ENCODE results near the gene WDR87. TPM values are rescaled to one million over a fixed set of nuclear protein-coding genes. Genes with fewer than 3 reads are reported as not detected.

The WDR87 gene
- total RNA-seq, 2 experiments from 2014 or later, result not detected

DNA sequence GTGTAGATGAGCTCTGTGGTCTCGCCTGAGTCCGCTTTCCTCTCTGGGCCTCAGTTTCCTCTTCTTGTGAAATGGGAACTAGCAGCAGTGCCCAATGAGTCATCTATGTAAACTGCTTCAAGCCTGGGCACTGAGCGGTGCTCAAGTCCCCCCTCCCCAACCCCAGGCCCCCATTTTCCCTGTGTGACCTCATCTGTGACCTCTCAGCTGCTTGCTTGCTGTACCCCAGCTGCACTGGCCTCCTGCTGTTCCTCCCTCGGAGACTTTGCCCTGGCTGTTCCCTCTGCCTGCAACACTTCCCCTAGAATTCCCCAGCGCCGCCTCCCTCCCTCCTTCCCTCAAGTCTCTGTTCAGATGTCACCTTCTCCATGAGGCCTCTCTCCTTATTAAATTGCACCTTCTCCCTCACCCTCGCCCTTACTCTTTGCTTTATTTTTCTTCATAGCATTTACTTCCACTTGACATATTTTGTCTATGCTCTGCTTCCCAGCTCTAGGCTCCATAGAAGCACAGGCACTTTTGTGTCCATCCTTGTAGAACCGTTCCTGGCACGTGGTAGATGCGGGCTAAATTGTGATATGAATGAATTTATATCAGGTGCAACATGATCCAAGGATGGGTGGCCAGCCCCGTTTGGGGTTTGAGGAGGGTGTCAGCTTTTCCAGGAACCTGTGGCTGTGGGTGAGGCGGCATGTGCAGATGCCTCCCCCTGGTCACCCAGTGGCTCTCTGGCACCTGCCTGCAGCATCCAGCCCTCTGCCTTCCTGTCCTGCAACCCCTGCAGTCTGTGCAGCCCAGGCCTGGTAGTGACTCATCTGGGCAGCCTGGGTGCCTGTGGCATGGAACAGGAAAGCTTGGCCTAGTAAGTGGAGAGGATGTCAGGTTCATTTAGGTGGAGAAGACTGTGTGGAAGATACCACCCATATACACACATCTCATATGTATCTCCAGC, 26.9 kb upstream of the WDR87 start:
- TF ChIP-seq CTCF (IDR thresholded peaks at IDR 0.05), result no peak
- H3K4me3 Mint-ChIP-seq, result no peak overlapping the region
- ChIA-PET POLR2A (interaction anchor here (0.7 to 1.7 kb wide), 3 partner anchors 26 to 236 kb away, joined by 3 to 4 read pairs (median 4); partner anchors contain the start of genes SIPA1L3 and WDR87), CTCF (interaction anchor here (1.5 kb wide), 1 partner anchor 12 kb away, joined by 3 read pairs; no protein-coding TSS in a partner anchor)
- no peak for DNase-seq
- H3K36me3 Mint-ChIP-seq (ENCODE audit: low read depth), result peaks cover 32% of the 10 kb centered on the region
- H3K27ac Mint-ChIP-seq, result no peak overlapping the region
- peaks cover 16% of the 10 kb centered on the region for H3K4me1 Mint-ChIP-seq (ENCODE audit: low read depth)
- peaks cover 20% of the 10 kb centered on the region for H3K9me3 Mint-ChIP-seq
- H3K27me3 Mint-ChIP-seq, result no peaks in the 10 kb centered on the region
- intact Hi-C loops (cut with micrococcal nuclease), result no loop called here
- ATAC-seq, result no peak

- no peak for TF ChIP-seq CTCF (IDR thresholded peaks at IDR 0.05)
- peaks cover 12% of the 10 kb centered on the region for H3K4me1 Mint-ChIP-seq (ENCODE audit: low read depth)
- no peak for DNase-seq
These were observed 25.7 kb upstream of the WDR87 start for GRCh38 chr19:37931881-37932655.

DNA sequence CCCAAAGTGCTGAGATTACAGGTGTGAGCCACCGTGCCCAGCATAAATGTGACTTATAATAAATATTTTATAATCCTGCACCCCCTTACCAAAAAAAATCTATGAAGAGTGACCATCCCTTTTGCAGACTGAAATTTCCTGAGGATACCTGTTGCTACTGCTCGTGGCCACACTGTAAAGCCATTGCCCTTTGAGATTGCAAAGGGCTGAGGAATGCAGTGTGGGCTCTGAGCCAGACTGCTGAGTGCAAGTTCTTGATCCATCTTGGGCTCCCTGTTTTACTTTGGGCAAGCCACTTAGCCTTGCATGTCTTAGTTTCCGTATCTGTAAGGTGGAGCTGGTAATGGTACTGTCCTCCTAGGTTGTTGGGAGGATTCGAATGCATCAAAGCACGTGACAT, 24.0 kb upstream of the WDR87 start:
- Mint-ChIP-seq H3K27ac (no peak overlapping the region), H3K27me3 (no peaks in the 10 kb centered on the region), H3K4me1 (ENCODE audit: low read depth) (peaks cover 12% of the 10 kb centered on the region), H3K9me3 (peaks cover 8% of the 10 kb centered on the region), H3K36me3 (ENCODE audit: low read depth) (peaks cover 21% of the 10 kb centered on the region), H3K4me3 (no peak overlapping the region)
- ChIA-PET CTCF (interaction anchor here (1.0 to 1.3 kb wide), 2 partner anchors 31 to 32 kb away, joined by 3 read pairs; no protein-coding TSS in a partner anchor), POLR2A (no interaction called here)
- DNase-seq, result no peak
- intact Hi-C loops (cut with micrococcal nuclease), result no loop called here
- TF ChIP-seq CTCF (IDR thresholded peaks at IDR 0.05), result no peak
- no peak for ATAC-seq

More at GRCh38 chr19:37931881-37932655, 25.7 kb upstream of the WDR87 start:
- Mint-ChIP-seq H3K27me3 (no peaks in the 10 kb centered on the region), H3K36me3 (ENCODE audit: low read depth) (peaks cover 29% of the 10 kb centered on the region), H3K27ac (no peak overlapping the region), H3K4me3 (no peak overlapping the region), H3K9me3 (peaks cover 20% of the 10 kb centered on the region)
- intact Hi-C loops (cut with micrococcal nuclease), result no loop called here
- ChIA-PET POLR2A (interaction anchor here (0.8 to 1.7 kb wide), 3 partner anchors 8 to 71 kb away, joined by 3 to 4 read pairs (median 3); no protein-coding TSS in a partner anchor), CTCF (interaction anchor here (1.8 kb wide), 1 partner anchor 25 kb away, joined by 4 read pairs; the partner anchor contains the start of gene SIPA1L3)
- ATAC-seq, result peak; percentile 24

GRCh38 chr19:37929355-37929923, 23.0 kb upstream of the WDR87 start:
- Mint-ChIP-seq H3K27me3 (no peaks in the 10 kb centered on the region), H3K4me3 (no peak overlapping the region), H3K36me3 (ENCODE audit: low read depth) (peaks cover 16% of the 10 kb centered on the region), H3K4me1 (ENCODE audit: low read depth) (peaks cover 12% of the 10 kb centered on the region), H3K9me3 (no peaks in the 10 kb centered on the region), H3K27ac (no peak overlapping the region)
- intact Hi-C loops (cut with micrococcal nuclease), result no loop called here
- ChIA-PET CTCF (no interaction called here), POLR2A (interaction anchor here (1.2 kb wide), 1 partner anchor 10 kb away, joined by 3 read pairs; no protein-coding TSS in a partner anchor)
- no peak for DNase-seq
- no peak for ATAC-seq
- TF ChIP-seq CTCF (IDR thresholded peaks at IDR 0.05), result no peak

All from activated CD8-positive, alpha-beta T cell treated with anti-CD3 and anti-CD28 coated beads for 36 hours (primary cell).